Stomach (tissue), 4 donors: Measurements from ENCODE around the gene OXCT1.

Experiments
- EP300 ChIP-seq: sonication (generic); formaldehyde crosslinking; IDR thresholded peaks from one replicate; pipeline ENCODE4 v1.6.1; 2017; ENCODE audit warnings: antibody characterized with exemption
- POLR2A ChIP-seq, 4 donors: fragments of 450-650 bp; IDR thresholded peaks; one replicate each; pipeline ENCODE4 v1.6.1; 2016; ENCODE audit warnings: antibody characterized with exemption in 4 of 4, control low read depth in 2 of 4, mild to moderate bottlenecking in 1 of 4, moderate library complexity in 1 of 4
- TF ChIP-seq, protein P1 (sequence below), 7 experiments: fragments of 450-650 bp in 4 of 7; fragments of 200-600 bp in 3 of 7; sonication (generic) in 3 of 7; IDR thresholded peaks; one replicate each; pipeline ENCODE4 v1.5.1; 2016 to 2019; ENCODE audit warnings: antibody characterized with exemption in 7 of 7, control low read depth in 2 of 7, mild to moderate bottlenecking in 1 of 7

DNA sequence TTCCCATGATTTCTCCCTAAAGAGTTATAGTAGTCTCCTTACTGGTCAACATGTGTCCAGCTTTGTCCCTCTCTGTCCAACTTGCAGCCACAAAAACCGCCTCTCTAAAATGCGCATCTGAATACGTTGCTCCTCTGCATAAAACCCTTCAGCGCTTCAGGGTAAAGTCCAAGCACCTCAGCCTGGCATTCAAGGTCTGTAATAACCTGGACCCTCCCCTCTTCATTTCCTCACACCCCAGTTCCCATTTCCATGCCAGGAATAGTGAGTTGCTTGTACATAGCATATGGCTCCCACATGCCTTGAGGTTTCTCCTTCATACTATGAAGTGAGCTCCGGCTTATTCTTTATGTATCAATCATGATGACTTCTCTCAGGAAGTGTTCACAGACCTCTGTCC lies 101.5 kb downstream of the OXCT1 start:
- TF ChIP-seq, protein P1, sequence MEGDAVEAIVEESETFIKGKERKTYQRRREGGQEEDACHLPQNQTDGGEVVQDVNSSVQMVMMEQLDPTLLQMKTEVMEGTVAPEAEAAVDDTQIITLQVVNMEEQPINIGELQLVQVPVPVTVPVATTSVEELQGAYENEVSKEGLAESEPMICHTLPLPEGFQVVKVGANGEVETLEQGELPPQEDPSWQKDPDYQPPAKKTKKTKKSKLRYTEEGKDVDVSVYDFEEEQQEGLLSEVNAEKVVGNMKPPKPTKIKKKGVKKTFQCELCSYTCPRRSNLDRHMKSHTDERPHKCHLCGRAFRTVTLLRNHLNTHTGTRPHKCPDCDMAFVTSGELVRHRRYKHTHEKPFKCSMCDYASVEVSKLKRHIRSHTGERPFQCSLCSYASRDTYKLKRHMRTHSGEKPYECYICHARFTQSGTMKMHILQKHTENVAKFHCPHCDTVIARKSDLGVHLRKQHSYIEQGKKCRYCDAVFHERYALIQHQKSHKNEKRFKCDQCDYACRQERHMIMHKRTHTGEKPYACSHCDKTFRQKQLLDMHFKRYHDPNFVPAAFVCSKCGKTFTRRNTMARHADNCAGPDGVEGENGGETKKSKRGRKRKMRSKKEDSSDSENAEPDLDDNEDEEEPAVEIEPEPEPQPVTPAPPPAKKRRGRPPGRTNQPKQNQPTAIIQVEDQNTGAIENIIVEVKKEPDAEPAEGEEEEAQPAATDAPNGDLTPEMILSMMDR (IDR thresholded peaks at IDR 0.05) = no peak
- no peak for TF ChIP-seq EP300
- TF ChIP-seq POLR2A (IDR thresholded peaks at IDR 0.05) = no peak
